Lower lobe of right lung (tissue), 2 donors: Measurements from ENCODE around the gene EFCAB12. TPM values are rescaled to one million over a fixed set of nuclear protein-coding genes. Genes with fewer than 3 reads are reported as not detected.

Experiments
- ATAC-seq, 2 donors: fragments of 200-7000 bp; cut with Tn5 transposase; one replicate each; pipeline ENCODE4 v1.9.1; 2020 to 2022; ENCODE audit warnings: mild to moderate bottlenecking in 2 of 2, moderate library complexity in 2 of 2
- DNase-seq: peaks from one replicate; pipeline ENCODE4 v3.0.0-alpha.2; 2020
- H3K27ac ChIP-seq: fragments of 200-600 bp; one replicate; pipeline ENCODE4 v1.8.0; 2022
- H3K27me3 ChIP-seq: fragments of 200-600 bp; one replicate; pipeline ENCODE4 v1.8.0; 2022; ENCODE audit warnings: low read depth
- H3K36me3 ChIP-seq: fragments of 200-600 bp; one replicate; pipeline ENCODE4 v1.8.0; 2022; ENCODE audit warnings: mild to moderate bottlenecking
- H3K4me1 ChIP-seq: fragments of 200-600 bp; one replicate; pipeline ENCODE4 v1.8.0; 2022
- H3K4me3 ChIP-seq: fragments of 200-600 bp; one replicate; pipeline ENCODE4 v1.8.0; 2022; ENCODE audit warnings: mild to moderate bottlenecking
- H3K9me3 ChIP-seq: fragments of 200-600 bp; one replicate; pipeline ENCODE4 v1.8.0; 2022
- CTCF ChIP-seq: fragments of 200-600 bp; IDR thresholded peaks from one replicate; pipeline ENCODE4 v1.8.0; 2022; ENCODE audit warnings: antibody characterized with exemption, mild to moderate bottlenecking
- intact Hi-C: fragments of 100-400 bp; cut with DNase I; formaldehyde crosslinking; loops from one replicate; pipeline ENCODE4 v1.11.0; 2022
- total RNA-seq: library from RNA; stranded (reverse); fragmentation: NEBNext Ultra II Directional; extraction: Animal tissue kit (Norgen Biotek cat#: 25700); gene quantifications from one replicate; pipeline ENCODE4 v1.2.1, GENCODE V29; 2021
- donor health status: DM: no; HTN: yes; CAD: no; lungs with severe emphysema.

EFCAB12 gene
- total RNA-seq, 1 donor from 2014 or later, result 4.8 TPM

- Histone ChIP-seq H3K36me3 (peaks cover 13% of the 10 kb centered on the region), H3K4me3 (no peak overlapping the region), H3K4me1 (peaks cover 11% of the 10 kb centered on the region), H3K27me3 (no peaks in the 10 kb centered on the region), H3K27ac (no peak overlapping the region), H3K9me3 (no peaks in the 10 kb centered on the region)
- intact Hi-C loops, result no loop called here
- peak; percentile 72 for TF ChIP-seq CTCF
- DNase-seq, result no peak
- peak; percentile 81 to 82 for ATAC-seq
These were observed 45.1 kb downstream of the EFCAB12 start for GRCh38 chr3:129383292-129383860.

- Histone ChIP-seq H3K4me3 (no peak overlapping the region), H3K36me3 (peaks cover 5% of the 10 kb centered on the region), H3K9me3 (no peaks in the 10 kb centered on the region), H3K4me1 (peaks cover 4% of the 10 kb centered on the region), H3K27ac (no peak overlapping the region), H3K27me3 (no peaks in the 10 kb centered on the region)
- intact Hi-C loops, result no loop called here
- DNase-seq (no peak), ATAC-seq (no peak)
- no peak for TF ChIP-seq CTCF
These were observed 46.1 kb downstream of the EFCAB12 start for GRCh38 chr3:129382366-129382765.

- ATAC-seq (no peak), DNase-seq (no peak)
- intact Hi-C loops, result no loop called here
- Histone ChIP-seq H3K36me3 (no peaks in the 10 kb centered on the region), H3K9me3 (no peaks in the 10 kb centered on the region), H3K27ac (no peak overlapping the region), H3K27me3 (no peaks in the 10 kb centered on the region), H3K4me3 (no peak overlapping the region), H3K4me1 (no peaks in the 10 kb centered on the region)
- TF ChIP-seq CTCF, result no peak
These were observed 48.7 kb downstream of the EFCAB12 start for GRCh38 chr3:129379582-129380358.

- Histone ChIP-seq H3K27ac (no peak overlapping the region), H3K9me3 (no peaks in the 10 kb centered on the region), H3K4me1 (no peaks in the 10 kb centered on the region), H3K27me3 (no peaks in the 10 kb centered on the region), H3K36me3 (no peaks in the 10 kb centered on the region), H3K4me3 (no peak overlapping the region)
- intact Hi-C loops, result no loop called here
- DNase-seq, result no peak
- ATAC-seq, result no peak
- TF ChIP-seq CTCF, result no peak
These were observed 49.5 kb downstream of the EFCAB12 start for GRCh38 chr3:129378949-129379348.

GRCh38 chr3:129377615-129378014, 50.8 kb downstream of the EFCAB12 start:
- TF ChIP-seq CTCF, result no peak
- Histone ChIP-seq H3K4me3 (no peak overlapping the region), H3K4me1 (no peaks in the 10 kb centered on the region), H3K27ac (no peak overlapping the region), H3K27me3 (no peaks in the 10 kb centered on the region), H3K36me3 (no peaks in the 10 kb centered on the region), H3K9me3 (no peaks in the 10 kb centered on the region)
- intact Hi-C loops, result no loop called here
- no peak for DNase-seq
- ATAC-seq, result no peak
